Endodermal cell (in vitro differentiated cells): Measurements from ENCODE around the gene ADGB. TPM values are rescaled to one million over a fixed set of nuclear protein-coding genes. Genes with fewer than 3 reads are reported as not detected.
"Not testable (repeated sequence)": the region's sequence is repeated elsewhere in the genome, so short reads cannot be mapped to it uniquely, and the experiment has no call there.

Source experiments
- DNase-seq: peaks from one replicate; pipeline ENCODE4 v3.0.0-alpha.2; 2017
- H3K27ac ChIP-seq: 2 replicates; pipeline ENCODE4 v1.5.1; 2013; ENCODE audit warnings: mild to moderate bottlenecking, low read depth, low read length, moderate library complexity
- H3K27me3 ChIP-seq: 2 replicates; pipeline ENCODE4 v1.6.1; 2013; ENCODE audit warnings: mild to moderate bottlenecking, low read length, moderate library complexity; ENCODE audit not compliant: insufficient read depth, control insufficient read depth, poor library complexity, severe bottlenecking
- H3K36me3 ChIP-seq: 2 replicates; pipeline ENCODE4 v1.7.0; 2013; ENCODE audit warnings: mild to moderate bottlenecking, low read length, moderate library complexity; ENCODE audit not compliant: control insufficient read depth, insufficient read depth
- H3K4me1 ChIP-seq: one replicate; pipeline ENCODE4 v1.7.0; 2013; ENCODE audit warnings: low read length; ENCODE audit not compliant: control insufficient read depth, insufficient read depth
- H3K4me3 ChIP-seq: 2 replicates; pipeline ENCODE4 v1.5.1; 2013; ENCODE audit warnings: mild to moderate bottlenecking, low read length, moderate library complexity
- H3K9ac ChIP-seq: 2 replicates; pipeline ENCODE4 v1.6.1; 2013; ENCODE audit warnings: mild to moderate bottlenecking, low read length, moderate library complexity; ENCODE audit not compliant: poor library complexity, severe bottlenecking; ENCODE audit errors: extremely low read depth
- H3K9me3 ChIP-seq: 2 replicates; pipeline ENCODE4 v1.6.1; 2013; ENCODE audit warnings: mild to moderate bottlenecking, low read length, moderate library complexity; ENCODE audit not compliant: control insufficient read depth
- H3K27ac Mint-ChIP-seq: 2 replicates; pipeline ENCODE4 v1.8.0; 2020; ENCODE audit warnings: mixed read lengths
- H3K27me3 Mint-ChIP-seq: 2 replicates; pipeline ENCODE4 v1.8.0; 2021; ENCODE audit warnings: mild to moderate bottlenecking, mixed read lengths; ENCODE audit not compliant: insufficient read depth
- H3K36me3 Mint-ChIP-seq: 2 replicates; pipeline ENCODE4 v1.8.0; 2020; ENCODE audit warnings: low read depth, mixed read lengths
- H3K4me1 Mint-ChIP-seq: 2 replicates; pipeline ENCODE4 v1.8.0; 2020; ENCODE audit warnings: mixed read lengths
- H3K4me3 Mint-ChIP-seq: 2 replicates; pipeline ENCODE4 v1.8.0; 2020; ENCODE audit warnings: mild to moderate bottlenecking, moderate library complexity, mixed read lengths
- H3K9me3 Mint-ChIP-seq: 2 replicates; pipeline ENCODE4 v1.8.0; 2020; ENCODE audit warnings: mild to moderate bottlenecking, mixed read lengths
- CTCF ChIP-seq: fragments of 200-600 bp; sonication (generic); conservative IDR thresholded peaks from 2 replicates; pipeline ENCODE4 v1.5.0; 2021; ENCODE audit warnings: antibody characterized with exemption, mild to moderate bottlenecking
- WGBS, 2 experiments: methylation state at CpG; one replicate each; pipeline versions ENCODE4 v1.1.5 to v1.1.7; 2013; ENCODE audit warnings: missing lambda C conversion rate in 2 of 2, mixed read lengths in 1 of 2; ENCODE audit not compliant: insufficient coverage in 1 of 2, insufficient read length in 1 of 2; 5-methylcytosine and 5-hydroxymethylcytosine counted together
- total RNA-seq, 2 donors: library from RNA; stranded (reverse); fragmentation: NEBNext Ultra II Directional in 1 of 2; extraction: Animal tissue kit (Norgen Biotek cat#: 25700) in 1 of 2; gene quantifications; 2 replicates in 1 of 2; 3 replicates in 1 of 2; pipeline ENCODE4 v1.2.1, GENCODE V29; 2021

Gene ADGB
- total RNA-seq, 2 donors from 2014 or later, result 0.37 to 1.3 TPM

- WGBS, 2 experiments, result 90% methylated on average over 3 of the region's 4 CpGs; no CpG with 5 or more reads in 1 of the 2 experiments
These were observed 193.2 kb downstream of the ADGB start for GRCh38 chr6:146791930-146792329.

GRCh38 chr6:146793218-146793617 is 194.4 kb downstream of the ADGB start:
- H3K27ac Mint-ChIP-seq, H3K9ac ChIP-seq, H3K4me3 Mint-ChIP-seq, DNase-seq, H3K27me3 Mint-ChIP-seq, H3K36me3 ChIP-seq, H3K36me3 Mint-ChIP-seq, H3K27ac ChIP-seq, H3K4me1 Mint-ChIP-seq, H3K4me1 ChIP-seq, H3K27me3 ChIP-seq, H3K4me3 ChIP-seq: not testable (repeated sequence)
- 88% methylated on average over 1 of the region's 2 CpGs; no CpG with 5 or more reads in 1 of the 2 experiments for WGBS, 2 experiments
- H3K9me3 Mint-ChIP-seq, result peaks cover 36% of the 10 kb centered on the region
- H3K9me3 ChIP-seq, result peaks cover 19% of the 10 kb centered on the region

More at GRCh38 chr6:146791930-146792329, 193.2 kb downstream of the ADGB start:
- Mint-ChIP-seq H3K4me1 (no peaks in the 10 kb centered on the region), H3K27ac (no peak overlapping the region), H3K4me3 (no peak overlapping the region), H3K27me3 (no peaks in the 10 kb centered on the region), H3K9me3 (peaks cover 34% of the 10 kb centered on the region), H3K36me3 (no peaks in the 10 kb centered on the region)
- H3K27ac ChIP-seq, result no peak overlapping the region
- H3K36me3 ChIP-seq, result no peaks in the 10 kb centered on the region
- peaks cover 19% of the 10 kb centered on the region for H3K9me3 ChIP-seq
- no peak overlapping the region for H3K9ac ChIP-seq
- no peak for DNase-seq
- no peaks in the 10 kb centered on the region for H3K4me1 ChIP-seq
- TF ChIP-seq CTCF, result no peak
- no peaks in the 10 kb centered on the region for H3K27me3 ChIP-seq
- no peak overlapping the region for H3K4me3 ChIP-seq

- peaks cover 36% of the 10 kb centered on the region for H3K9me3 Mint-ChIP-seq
- no peak for TF ChIP-seq CTCF
- Histone ChIP-seq H3K4me3 (no peak overlapping the region), H3K36me3 (no peaks in the 10 kb centered on the region), H3K4me1 (no peaks in the 10 kb centered on the region), H3K27me3 (no peaks in the 10 kb centered on the region), H3K27ac (no peak overlapping the region), H3K9me3 (peaks cover 19% of the 10 kb centered on the region), H3K9ac (no peak overlapping the region)
- DNase-seq, result no peak
- H3K27ac Mint-ChIP-seq, result no peak overlapping the region
- H3K36me3 Mint-ChIP-seq, result no peaks in the 10 kb centered on the region
- H3K4me1 Mint-ChIP-seq, result no peaks in the 10 kb centered on the region
- no peaks in the 10 kb centered on the region for H3K27me3 Mint-ChIP-seq
- 89 to 95% methylated on average over 1 of the region's 1 CpG for WGBS, 2 experiments
- H3K4me3 Mint-ChIP-seq, result no peak overlapping the region
These were observed 196.8 kb downstream of the ADGB start for GRCh38 chr6:146795479-146796133.

GRCh38 chr6:146803167-146803566 is 204.4 kb downstream of the ADGB start:
- H3K36me3 Mint-ChIP-seq, H3K36me3 ChIP-seq, H3K27ac ChIP-seq, H3K27me3 ChIP-seq, H3K4me1 Mint-ChIP-seq, H3K9me3 ChIP-seq, H3K4me3 Mint-ChIP-seq, H3K27me3 Mint-ChIP-seq, DNase-seq, H3K27ac Mint-ChIP-seq, H3K4me3 ChIP-seq, H3K4me1 ChIP-seq, H3K9me3 Mint-ChIP-seq, H3K9ac ChIP-seq: not testable (repeated sequence)
- 92 to 100% methylated on average over 2 to 3 of the region's 3 CpGs for WGBS, 2 experiments
